ENCODE results near the gene AGPS. TPM values are rescaled to one million over a fixed set of nuclear protein-coding genes. Genes with fewer than 3 reads are reported as not detected.
A peak's percentile ranks its signal among the peaks of the same experiment; 100 is the strongest.

Gene AGPS
- total and polyA plus RNA-seq, 2 of the 13 experiments (the other 11 are each of a cell fraction or from before 2014, with no cell fraction given), result 39.4 to 99.0 TPM

- TF ChIP-seq ZNF407 (CRISPR knock-in tag; IDR thresholded peaks at IDR 0.05; ENCODE audit: not compliant biosample characterization) (no peak), ZNF431 (CRISPR knock-in tag; IDR thresholded peaks at IDR 0.05; ENCODE audit: borderline replicate concordance, low read depth) (no peak), ZNF205 (CRISPR knock-in tag; IDR thresholded peaks at IDR 0.05) (no peak), MIXL1 (CRISPR knock-in tag; IDR thresholded peaks at IDR 0.05) (peak; percentile 85), ZBTB37 (CRISPR knock-in tag; IDR thresholded peaks at IDR 0.05) (peak; percentile 50; the same call in 1 of the 2 replicates), ZNF816 (CRISPR knock-in tag; IDR thresholded peaks at IDR 0.05; ENCODE audit: borderline replicate concordance) (no peak), ZNF382 (CRISPR knock-in tag; IDR thresholded peaks at IDR 0.05; ENCODE audit: borderline replicate concordance) (no peak), ZNF317 (CRISPR knock-in tag; IDR thresholded peaks at IDR 0.05) (no peak), HNRNPH1 (optimal IDR thresholded peaks at IDR 0.05; ENCODE audit: low read depth, low read length) (no peak), DNMT3B (CRISPR knock-in tag; conservative IDR thresholded peaks at IDR 0.05) (no peak), ZNF589 (CRISPR knock-in tag; conservative IDR thresholded peaks at IDR 0.05) (no peak), ZBTB33 (CRISPR knock-in tag; IDR thresholded peaks at IDR 0.05) (no peak), NONO (IDR thresholded peaks at IDR 0.05) (no peak), NONO (CRISPR knock-in tag; conservative IDR thresholded peaks at IDR 0.05) (no peak), YEATS4 (CRISPR knock-in tag; IDR thresholded peaks at IDR 0.05; ENCODE audit: borderline replicate concordance) (no peak), CREM (IDR thresholded peaks at IDR 0.05) (peak; percentile 33; the same call in 1 of the 2 replicates), CREM (CRISPR knock-in tag; IDR thresholded peaks at IDR 0.05) (no peak), SRSF1 (optimal IDR thresholded peaks at IDR 0.05; ENCODE audit: low read depth, low read length) (no peak), ZNF547 (CRISPR knock-in tag; IDR thresholded peaks at IDR 0.05) (no peak), ZFP82 (CRISPR knock-in tag; IDR thresholded peaks at IDR 0.05; ENCODE audit: borderline replicate concordance) (no peak)
These were observed 12.6 kb downstream of the AGPS start (continued) for GRCh38 chr2:177405029-177405692.
